GM23338 (cell line): ENCODE results near the gene TMEM147.

ENCODE experiments used
- EZH2 ChIP-seq: fragments of 200-600 bp; sonication (generic); IDR thresholded peaks from one replicate; pipeline ENCODE4 v1.8.0; 2017; ENCODE audit warnings: antibody characterized with exemption, mild to moderate bottlenecking, low read depth; ENCODE audit not compliant: unreplicated experiment
- EZH2phosphoT487 ChIP-seq: fragments of 200-600 bp; sonication (generic); IDR thresholded peaks from one replicate; pipeline ENCODE4 v1.8.1; 2018; ENCODE audit warnings: antibody characterized with exemption; ENCODE audit not compliant: unreplicated experiment
- POLR2AphosphoS5 ChIP-seq: IDR thresholded peaks from 2 replicates; pipeline ENCODE4 v1.6.1; 2016; ENCODE audit warnings: antibody characterized with exemption, low read depth
- TF ChIP-seq, protein P1 (sequence below), 2 experiments: fragments of 200-600 bp in 1 of 2; sonication (generic) in 1 of 2; conservative IDR thresholded peaks; 2 replicates each; pipeline versions ENCODE4 v1.5.1 to v1.6.1; 2016 to 2017; ENCODE audit warnings: antibody characterized with exemption in 2 of 2, low read depth in 2 of 2, mild to moderate bottlenecking in 2 of 2, moderate library complexity in 1 of 2

DNA sequence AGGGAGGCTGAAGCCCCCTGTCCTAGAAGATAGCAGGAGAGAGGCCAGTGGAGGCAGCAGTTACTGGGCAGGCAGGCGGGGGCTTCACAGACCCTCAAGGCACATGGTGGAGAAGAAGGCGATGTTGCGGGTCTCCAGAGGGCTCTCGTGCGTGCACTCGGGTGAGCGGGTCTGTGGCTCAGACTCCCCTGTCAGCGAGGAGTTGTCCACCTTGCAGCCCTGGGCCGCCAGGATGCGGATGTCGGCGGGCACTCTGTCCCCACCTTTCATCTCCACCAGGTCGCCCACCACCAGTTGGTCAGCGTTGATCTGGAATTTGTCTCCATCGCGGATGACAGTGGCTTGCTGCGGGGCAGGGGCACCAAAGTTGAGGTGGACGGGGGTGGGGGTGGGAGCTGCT lies 14.8 kb downstream of the TMEM147 start:
- TF ChIP-seq EZH2, result no peak
- TF ChIP-seq, protein P1, sequence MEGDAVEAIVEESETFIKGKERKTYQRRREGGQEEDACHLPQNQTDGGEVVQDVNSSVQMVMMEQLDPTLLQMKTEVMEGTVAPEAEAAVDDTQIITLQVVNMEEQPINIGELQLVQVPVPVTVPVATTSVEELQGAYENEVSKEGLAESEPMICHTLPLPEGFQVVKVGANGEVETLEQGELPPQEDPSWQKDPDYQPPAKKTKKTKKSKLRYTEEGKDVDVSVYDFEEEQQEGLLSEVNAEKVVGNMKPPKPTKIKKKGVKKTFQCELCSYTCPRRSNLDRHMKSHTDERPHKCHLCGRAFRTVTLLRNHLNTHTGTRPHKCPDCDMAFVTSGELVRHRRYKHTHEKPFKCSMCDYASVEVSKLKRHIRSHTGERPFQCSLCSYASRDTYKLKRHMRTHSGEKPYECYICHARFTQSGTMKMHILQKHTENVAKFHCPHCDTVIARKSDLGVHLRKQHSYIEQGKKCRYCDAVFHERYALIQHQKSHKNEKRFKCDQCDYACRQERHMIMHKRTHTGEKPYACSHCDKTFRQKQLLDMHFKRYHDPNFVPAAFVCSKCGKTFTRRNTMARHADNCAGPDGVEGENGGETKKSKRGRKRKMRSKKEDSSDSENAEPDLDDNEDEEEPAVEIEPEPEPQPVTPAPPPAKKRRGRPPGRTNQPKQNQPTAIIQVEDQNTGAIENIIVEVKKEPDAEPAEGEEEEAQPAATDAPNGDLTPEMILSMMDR (conservative IDR thresholded peaks at IDR 0.05; ENCODE audit: low read depth in 2 of 2), result no peak
- TF ChIP-seq EZH2phosphoT487, result no peak
- no peak for TF ChIP-seq POLR2AphosphoS5
